Gastroesophageal sphincter (tissue), 3 donors: ENCODE data around the gene AREG.

ENCODE experiments used
- CTCF ChIP-seq, 4 experiments: fragments of 200-600 bp in 2 of 4; fragments of 450-650 bp in 2 of 4; sonication (generic) in 1 of 4; IDR thresholded peaks; one replicate each; pipeline ENCODE4 v1.5.1; 2017 to 2019; ENCODE audit warnings: antibody characterized with exemption in 4 of 4, mild to moderate bottlenecking in 2 of 4, moderate library complexity in 2 of 4
- POLR2A ChIP-seq, 2 donors: fragments of 450-650 bp; IDR thresholded peaks; one replicate each; pipeline ENCODE4 v1.6.1; 2017; ENCODE audit warnings: antibody characterized with exemption in 2 of 2, mild to moderate bottlenecking in 2 of 2, moderate library complexity in 1 of 2
- POLR2AphosphoS5 ChIP-seq: sonication (generic); formaldehyde crosslinking; IDR thresholded peaks from one replicate; pipeline ENCODE4 v1.6.1; 2017; ENCODE audit warnings: antibody characterized with exemption

DNA sequence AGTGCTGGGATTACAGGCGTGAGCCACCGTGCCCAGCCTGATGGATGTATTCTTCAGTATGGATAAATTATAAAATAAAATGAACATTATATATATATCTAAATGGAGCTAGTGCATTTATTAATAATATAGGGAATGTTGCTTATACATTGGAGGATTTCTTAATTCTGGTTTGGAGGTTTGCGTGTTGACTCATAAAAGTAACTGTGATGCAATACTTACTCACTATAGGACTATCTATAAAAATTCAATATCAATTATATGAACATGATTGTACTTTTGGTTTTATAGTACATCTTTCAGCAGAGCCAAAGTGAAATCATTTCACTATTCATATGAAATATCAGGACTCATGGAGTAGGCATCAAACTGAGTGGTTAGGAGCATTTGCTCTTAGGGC is 3.2 kb upstream of the AREG start:
- TF ChIP-seq POLR2A (IDR thresholded peaks at IDR 0.05) (no peak), CTCF (IDR thresholded peaks at IDR 0.05) (no peak), POLR2AphosphoS5 (no peak)
